ENCODE measurements around the gene KRT7. TPM values are rescaled to one million over a fixed set of nuclear protein-coding genes. Genes with fewer than 3 reads are reported as not detected.

Gene KRT7
- total and polyA plus RNA-seq, 7 experiments from 2014 or later: 36.1 TPM; not detected in 6

GRCh38 chr12:52278575-52279421 lies 45.8 kb downstream of the KRT7 start:
- ATAC-seq: peak; percentile 90
- peaks cover 16 to 57% (median 32%) of the 10 kb centered on the region in 5 donors for H3K27me3 Mint-ChIP-seq
- no peak overlapping the region for H3K27ac ChIP-seq (ENCODE audit: low read depth, low read length)
- peak overlapping the region in 6 of 10 donors; percentile 1 to 56 (median 25) for H3K4me3 Mint-ChIP-seq
- H3K4me1 Mint-ChIP-seq: peaks cover 0 to 15% (median 5%) of the 10 kb centered on the region in 7 donors
- intact Hi-C loops (cut with micrococcal nuclease): loop anchor here (2.0 kb wide), 2 partner anchors 56 to 122 kb away; no protein-coding TSS in a partner anchor
- no peaks in the 10 kb centered on the region for H3K4me1 ChIP-seq (ENCODE audit: control insufficient read depth in 2 of 2, insufficient read depth in 2 of 2, low read length in 2 of 2)
- H3K27ac Mint-ChIP-seq: peak overlapping the region in 1 of 9 donors; percentile 30
- H3K4me3 ChIP-seq (ENCODE audit: low read length): no peak overlapping the region
- ChIA-PET CTCF (interaction anchor here (0.6 to 2.0 kb wide), 12 partner anchors 14 to 139 kb away, joined by 3 to 6 read pairs (median 4); no protein-coding TSS in a partner anchor), POLR2A (no interaction called here)
- peak; percentile 35 to 85 (median 62) for DNase-seq
- H3K36me3 Mint-ChIP-seq: no peaks in the 10 kb centered on the region
- peaks cover 0 to 5% of the 10 kb centered on the region in 2 donors for H3K27me3 ChIP-seq (ENCODE audit: control insufficient read depth in 2 of 2, insufficient read depth in 2 of 2, low read length in 2 of 2)
- H3K9me3 Mint-ChIP-seq: no peaks in the 10 kb centered on the region
- no peaks in the 10 kb centered on the region for H3K9me3 ChIP-seq (ENCODE audit: control insufficient read depth in 2 of 3, low read length in 3 of 3)
- H3K36me3 ChIP-seq (ENCODE audit: control insufficient read depth in 2 of 3, insufficient read depth in 3 of 3, low read length in 3 of 3): no peaks in the 10 kb centered on the region

GRCh38 chr12:52279422-52280318 lies 46.6 kb downstream of the KRT7 start:
- ATAC-seq (peak; percentile 3), DNase-seq (no peak)
- H3K27me3 Mint-ChIP-seq: peaks cover 9 to 48% (median 28%) of the 10 kb centered on the region in 5 donors
- peaks cover 0 to 15% (median 5%) of the 10 kb centered on the region in 7 donors for H3K4me1 Mint-ChIP-seq
- H3K4me3 Mint-ChIP-seq: peak overlapping the region in 2 of 10 donors; percentile 17 to 56
- peaks cover 0 to 5% of the 10 kb centered on the region in 2 donors for H3K27me3 ChIP-seq (ENCODE audit: control insufficient read depth in 2 of 2, insufficient read depth in 2 of 2, low read length in 2 of 2)
- no peak overlapping the region for H3K27ac Mint-ChIP-seq
- no peaks in the 10 kb centered on the region for H3K9me3 Mint-ChIP-seq
- H3K9me3 ChIP-seq (ENCODE audit: control insufficient read depth in 2 of 3, low read length in 3 of 3): no peaks in the 10 kb centered on the region
- no peak overlapping the region for H3K27ac ChIP-seq (ENCODE audit: low read depth, low read length)
- ChIA-PET POLR2A (no interaction called here), CTCF (interaction anchor here (0.6 to 1.3 kb wide), 9 partner anchors 13 to 600 kb away, joined by 3 to 6 read pairs (median 4); no protein-coding TSS in a partner anchor)
- H3K4me1 ChIP-seq (ENCODE audit: control insufficient read depth in 2 of 2, insufficient read depth in 2 of 2, low read length in 2 of 2): no peaks in the 10 kb centered on the region
- H3K4me3 ChIP-seq (ENCODE audit: low read length): no peak overlapping the region
- intact Hi-C loops (cut with micrococcal nuclease): loop anchor here (2.0 kb wide), 2 partner anchors 57 to 123 kb away; no protein-coding TSS in a partner anchor
- H3K36me3 Mint-ChIP-seq: no peaks in the 10 kb centered on the region
- no peaks in the 10 kb centered on the region for H3K36me3 ChIP-seq (ENCODE audit: control insufficient read depth in 2 of 3, insufficient read depth in 3 of 3, low read length in 3 of 3)

- peaks cover 9 to 43% (median 24%) of the 10 kb centered on the region in 5 donors for H3K27me3 Mint-ChIP-seq
- no peak overlapping the region for H3K27ac ChIP-seq (ENCODE audit: low read depth, low read length)
Measured at GRCh38 chr12:52280319-52280795, 47.3 kb downstream of the KRT7 start.

GRCh38 chr12:52280796-52281560 lies 47.9 kb downstream of the KRT7 start:
- Histone ChIP-seq H3K9me3 (ENCODE audit: control insufficient read depth in 2 of 3, low read length in 3 of 3) (no peaks in the 10 kb centered on the region), H3K4me3 (ENCODE audit: low read length) (no peak overlapping the region), H3K27me3 (ENCODE audit: control insufficient read depth in 2 of 2, insufficient read depth in 2 of 2, low read length in 2 of 2) (peaks cover 0 to 5% of the 10 kb centered on the region in 2 donors), H3K4me1 (ENCODE audit: control insufficient read depth in 2 of 2, insufficient read depth in 2 of 2, low read length in 2 of 2) (no peaks in the 10 kb centered on the region), H3K36me3 (ENCODE audit: control insufficient read depth in 2 of 3, insufficient read depth in 3 of 3, low read length in 3 of 3) (no peaks in the 10 kb centered on the region), H3K27ac (ENCODE audit: low read depth, low read length) (no peak overlapping the region)
- Mint-ChIP-seq H3K9me3 (no peaks in the 10 kb centered on the region), H3K27me3 (peaks cover 9 to 37% (median 24%) of the 10 kb centered on the region in 5 donors), H3K4me3 (no peak overlapping the region), H3K4me1 (peaks cover 0 to 15% (median 5%) of the 10 kb centered on the region in 7 donors), H3K36me3 (no peaks in the 10 kb centered on the region), H3K27ac (no peak overlapping the region)
- no peak for DNase-seq
- POLR2A ChIA-PET: no interaction called here
- CTCF ChIA-PET: no interaction called here
- ATAC-seq: no peak
- intact Hi-C loops (cut with micrococcal nuclease): no loop called here

More at GRCh38 chr12:52280319-52280795, 47.3 kb downstream of the KRT7 start:
- H3K36me3 ChIP-seq (ENCODE audit: control insufficient read depth in 2 of 3, insufficient read depth in 3 of 3, low read length in 3 of 3): no peaks in the 10 kb centered on the region
- CTCF ChIA-PET: no interaction called here
- no peak overlapping the region for H3K4me3 ChIP-seq (ENCODE audit: low read length)
- Mint-ChIP-seq H3K36me3 (no peaks in the 10 kb centered on the region), H3K27ac (no peak overlapping the region), H3K4me3 (no peak overlapping the region), H3K9me3 (no peaks in the 10 kb centered on the region), H3K4me1 (peaks cover 0 to 15% (median 5%) of the 10 kb centered on the region in 7 donors)
- intact Hi-C loops (cut with micrococcal nuclease): no loop called here
- DNase-seq: no peak
- H3K27me3 ChIP-seq (ENCODE audit: control insufficient read depth in 2 of 2, insufficient read depth in 2 of 2, low read length in 2 of 2): peaks cover 0 to 5% of the 10 kb centered on the region in 2 donors
- ATAC-seq: peak; percentile 69
- no peaks in the 10 kb centered on the region for H3K4me1 ChIP-seq (ENCODE audit: control insufficient read depth in 2 of 2, insufficient read depth in 2 of 2, low read length in 2 of 2)
- POLR2A ChIA-PET: no interaction called here
- H3K9me3 ChIP-seq (ENCODE audit: control insufficient read depth in 2 of 3, low read length in 3 of 3): no peaks in the 10 kb centered on the region

DNA sequence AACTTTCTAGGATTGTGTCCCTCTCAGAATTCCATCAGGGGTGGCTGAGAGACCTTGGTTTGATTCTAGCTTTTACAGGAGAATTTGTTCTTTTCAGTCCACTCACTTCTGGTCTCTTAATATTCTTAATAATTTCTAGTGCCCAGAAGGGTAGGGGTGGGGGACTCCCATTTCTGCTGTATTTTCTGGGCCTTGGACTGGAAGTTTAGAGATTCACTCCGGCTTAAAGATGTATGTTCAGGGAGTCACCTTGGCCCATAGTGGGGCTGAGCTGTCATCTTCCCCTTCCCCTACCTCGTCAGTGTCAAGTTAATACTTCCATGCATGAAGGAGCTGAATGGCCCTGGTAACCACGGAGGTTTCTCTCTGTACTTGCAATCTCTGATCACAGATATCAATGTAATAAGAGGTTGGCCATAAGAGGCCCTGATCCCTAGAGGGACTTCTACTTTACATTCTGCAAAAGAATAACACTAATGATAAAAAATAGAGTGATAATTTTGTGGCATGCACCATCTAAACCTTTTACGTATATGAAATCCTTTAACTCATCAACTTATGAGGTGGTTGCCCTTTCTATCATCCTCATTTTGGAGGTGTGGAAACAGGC lies 51.6 kb downstream of the KRT7 start:
- no peak for ATAC-seq
- Mint-ChIP-seq H3K27me3 (peaks cover 1 to 12% (median 5%) of the 10 kb centered on the region in 5 donors), H3K36me3 (no peaks in the 10 kb centered on the region), H3K4me1 (peaks cover 0 to 17% (median 4%) of the 10 kb centered on the region in 7 donors), H3K4me3 (no peak overlapping the region), H3K9me3 (no peaks in the 10 kb centered on the region), H3K27ac (no peak overlapping the region)
- H3K27ac ChIP-seq (ENCODE audit: low read depth, low read length): no peak overlapping the region
- no peak for DNase-seq
- no peaks in the 10 kb centered on the region for H3K4me1 ChIP-seq (ENCODE audit: control insufficient read depth in 2 of 2, insufficient read depth in 2 of 2, low read length in 2 of 2)
- ChIA-PET CTCF (no interaction called here), POLR2A (no interaction called here)
- H3K27me3 ChIP-seq (ENCODE audit: control insufficient read depth in 2 of 2, insufficient read depth in 2 of 2, low read length in 2 of 2): no peaks in the 10 kb centered on the region
- no peaks in the 10 kb centered on the region for H3K36me3 ChIP-seq (ENCODE audit: control insufficient read depth in 2 of 3, insufficient read depth in 3 of 3, low read length in 3 of 3)
- intact Hi-C loops (cut with micrococcal nuclease): no loop called here
- H3K4me3 ChIP-seq (ENCODE audit: low read length): no peak overlapping the region
- no peaks in the 10 kb centered on the region for H3K9me3 ChIP-seq (ENCODE audit: control insufficient read depth in 2 of 3, low read length in 3 of 3)

Measured in naive thymus-derived CD4-positive, alpha-beta T cell (primary cell).